Measurements from ENCODE around the gene FRY.

The FRY gene

DNA sequence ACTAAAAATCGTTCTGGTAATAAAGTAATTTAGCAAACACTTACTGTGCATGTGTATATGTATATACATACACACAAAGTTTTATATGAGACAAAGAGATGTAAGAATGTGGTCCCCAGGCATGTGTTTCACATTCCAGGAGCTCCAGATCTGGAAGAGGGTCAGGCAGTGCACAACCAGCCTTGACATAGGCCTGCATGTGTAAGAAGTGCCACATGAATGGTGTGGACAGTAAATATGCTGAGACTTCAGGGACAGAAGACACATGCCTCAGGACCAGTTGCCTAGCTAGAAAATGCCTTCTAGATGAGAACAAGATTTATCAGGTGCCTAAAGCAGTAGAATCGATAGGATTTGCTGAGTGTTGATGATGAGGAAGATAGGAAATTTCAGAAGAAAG is 76.4 kb downstream of the FRY start:
- DNase-seq (ENCODE audit: low spot score) = no peak
- Histone ChIP-seq H3K4me3 (no peak overlapping the region), H3K27ac (no peak overlapping the region)
- no peak for TF ChIP-seq CTCF (IDR thresholded peaks at IDR 0.05)

GRCh38 chr13:32113532-32113931 is 82.0 kb downstream of the FRY start:
- H3K27ac ChIP-seq = peak overlapping the region; percentile 68 to 84
- TF ChIP-seq CTCF (IDR thresholded peaks at IDR 0.05) = no peak
- H3K4me3 ChIP-seq = no peak overlapping the region
- no peak for DNase-seq (ENCODE audit: low spot score)

GRCh38 chr13:32114284-32114950 is 82.8 kb downstream of the FRY start:
- no peak for TF ChIP-seq CTCF (IDR thresholded peaks at IDR 0.05)
- DNase-seq (ENCODE audit: low spot score) = no peak
- Histone ChIP-seq H3K4me3 (no peak overlapping the region), H3K27ac (peak overlapping the region; percentile 78 to 84)

- no peak for DNase-seq (ENCODE audit: low spot score)
- TF ChIP-seq CTCF (IDR thresholded peaks at IDR 0.05) = no peak
- Histone ChIP-seq H3K27ac (peak overlapping the region; percentile 78 to 84), H3K4me3 (peak overlapping the region; percentile 6)
These were observed 83.5 kb downstream of the FRY start for GRCh38 chr13:32115066-32115465.

DNA sequence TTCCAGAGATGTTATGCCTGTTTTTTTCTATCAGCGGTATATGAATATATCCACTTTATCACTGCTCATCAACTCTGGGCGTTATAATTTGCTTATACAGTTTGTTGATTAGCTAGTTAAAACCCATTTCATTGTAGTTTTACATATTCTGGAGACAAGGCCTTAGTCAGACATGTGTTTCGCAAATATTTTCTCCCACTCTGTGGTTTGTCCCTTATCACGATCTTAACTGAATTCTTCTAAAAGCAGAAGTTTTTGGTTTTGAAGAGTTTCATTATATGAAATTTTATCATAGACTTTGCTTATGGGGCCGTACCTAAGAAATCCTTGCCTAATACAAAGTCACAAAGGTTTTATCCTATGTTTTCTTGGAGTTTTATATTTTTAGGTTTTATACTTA is 84.6 kb downstream of the FRY start:
- no peak for DNase-seq (ENCODE audit: low spot score)
- H3K27ac ChIP-seq = peak overlapping the region in 1 of 2 donors; percentile 84
- TF ChIP-seq CTCF (IDR thresholded peaks at IDR 0.05) = no peak
- no peak overlapping the region for H3K4me3 ChIP-seq

- TF ChIP-seq CTCF (IDR thresholded peaks at IDR 0.05) = no peak
These were observed 85.4 kb downstream of the FRY start for GRCh38 chr13:32117001-32117400.

DNA sequence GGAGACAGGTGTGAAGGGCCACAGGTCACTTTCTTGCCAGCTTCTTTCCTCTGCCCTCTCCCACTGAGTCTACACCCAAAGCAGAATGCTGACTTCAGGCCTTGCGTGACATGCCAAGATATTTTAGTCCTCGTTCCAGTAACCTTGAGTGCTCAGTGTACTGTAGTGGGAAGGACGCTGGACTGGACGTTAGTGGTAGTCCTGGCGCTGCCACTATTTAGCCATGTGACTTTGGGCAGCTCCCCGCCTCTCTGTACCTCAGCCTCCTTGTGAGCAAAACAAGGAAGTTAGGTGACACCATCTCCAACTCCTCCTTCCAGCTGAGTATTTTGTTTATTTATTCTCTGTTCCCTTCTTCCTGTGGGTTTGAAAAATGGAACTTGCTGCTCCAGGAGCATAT is 86.1 kb downstream of the FRY start:
- no peak for TF ChIP-seq CTCF (IDR thresholded peaks at IDR 0.05)

More at GRCh38 chr13:32117001-32117400, 85.4 kb downstream of the FRY start:
- H3K27ac ChIP-seq = peak overlapping the region; percentile 84 to 88
- no peak overlapping the region for H3K4me3 ChIP-seq
- no peak for DNase-seq (ENCODE audit: low spot score)

More for the DNA sequence above, 86.1 kb downstream of the FRY start:
- Histone ChIP-seq H3K4me3 (peak overlapping the region; percentile 23), H3K27ac (peak overlapping the region; percentile 84 to 88)
- DNase-seq (ENCODE audit: low spot score) = peak; percentile 89
